HepG2 (cell line): Measurements from ENCODE around the gene MYO5A. TPM values are rescaled to one million over a fixed set of nuclear protein-coding genes. Genes with fewer than 3 reads are reported as not detected.

Experiments used
- CENPT ChIP-seq: sonication (generic); formaldehyde crosslinking; IDR thresholded peaks from 2 replicates; pipeline ENCODE4 v1.8.0; 2022; ENCODE audit warnings: low read depth, mild to moderate bottlenecking, moderate library complexity, missing genetic modification reagents
- KLF6 ChIP-seq: IDR thresholded peaks from 2 replicates; pipeline ENCODE4 v1.8.0; 2016; ENCODE audit warnings: missing biosample characterization, missing genetic modification reagents
- MAFF ChIP-seq: IDR thresholded peaks from 2 replicates; pipeline ENCODE4 v1.6.1; 2011; ENCODE audit warnings: low read depth, low read length, improper control_type of control experiment
- NR2F6 ChIP-seq, 2 experiments: IDR thresholded peaks; 2 replicates each; pipeline ENCODE4 v1.6.1; 2016; ENCODE audit warnings: antibody characterized with exemption in 1 of 2, mild to moderate bottlenecking in 1 of 2
- RFX1 ChIP-seq: fragments of 450-650 bp; IDR thresholded peaks from 2 replicates; pipeline ENCODE4 v1.6.1; 2017
- SIX1 ChIP-seq: sonication (generic); formaldehyde crosslinking; IDR thresholded peaks from 2 replicates; pipeline ENCODE4 v1.4.0; 2020; ENCODE audit warnings: missing genetic modification reagents, borderline replicate concordance
- TEAD3 ChIP-seq: optimal IDR thresholded peaks from 2 replicates; pipeline ENCODE3; 2016; ENCODE audit warnings: borderline replicate concordance
- ZKSCAN1 ChIP-seq: fragments of 150-350 bp; IDR thresholded peaks from 2 replicates; pipeline ENCODE4 v1.6.1; 2014; ENCODE audit warnings: low read length
- ZNF17 ChIP-seq: sonication (generic); formaldehyde crosslinking; IDR thresholded peaks from 2 replicates; pipeline ENCODE4 v1.5.0; 2020; ENCODE audit warnings: mild to moderate bottlenecking, missing genetic modification reagents
- ZNF431 ChIP-seq: sonication (generic); formaldehyde crosslinking; IDR thresholded peaks from 2 replicates; pipeline ENCODE4 v1.9.0; 2022; ENCODE audit warnings: missing genetic modification reagents, low read depth, mild to moderate bottlenecking, borderline replicate concordance
- ZNF432 ChIP-seq: sonication (generic); formaldehyde crosslinking; IDR thresholded peaks from 2 replicates; pipeline ENCODE4 v1.5.0; 2020; ENCODE audit warnings: missing genetic modification reagents, mild to moderate bottlenecking, borderline replicate concordance
- ZNF589 ChIP-seq: sonication (generic); formaldehyde crosslinking; conservative IDR thresholded peaks from 2 replicates; pipeline ENCODE4 v1.8.0; 2022; ENCODE audit warnings: mild to moderate bottlenecking, moderate library complexity, missing genetic modification reagents
- ZNF607 ChIP-seq: sonication (generic); formaldehyde crosslinking; IDR thresholded peaks from 2 replicates; pipeline ENCODE4 v1.5.1; 2020; ENCODE audit warnings: missing genetic modification reagents, mild to moderate bottlenecking, borderline replicate concordance
- ZNF619 ChIP-seq: sonication (generic); formaldehyde crosslinking; IDR thresholded peaks from 2 replicates; pipeline ENCODE4 v1.4.0; 2020; ENCODE audit warnings: mild to moderate bottlenecking, missing genetic modification reagents
- polyA plus RNA-seq, 8 experiments: library from polyadenylated mRNA; depleted of rRNA in 3 of 8; stranded (reverse) in 7 of 8; unstranded in 1 of 8; fragments of >200 nt; fragmentation: Illumina TruSeq in 4 of 8; extraction: Trizol in 4 of 8; gene quantifications; 2 replicates each; pipeline versions ENCODE4 v1.2.1 to v1.2.3, GENCODE V29; 2011 to 2016; ENCODE audit warnings: low read depth in 4 of 8, missing spikeins in 1 of 8, mixed read lengths in 1 of 8; ENCODE audit not compliant: insufficient read depth in 1 of 8
- total RNA-seq, 5 experiments: library from RNA; depleted of rRNA; stranded (reverse); fragments of >200 nt; fragmentation: Illumina TruSeq; extraction: Trizol; gene quantifications; 2 replicates each; pipeline ENCODE4 v1.2.3, GENCODE V29; 2016; ENCODE audit warnings: low read depth in 1 of 5
- TF ChIP-seq, protein P1 (sequence below): sonication (generic); formaldehyde crosslinking; conservative IDR thresholded peaks from 2 replicates; pipeline ENCODE4 v1.4.0; 2020; ENCODE audit warnings: mild to moderate bottlenecking, missing genetic modification reagents, moderate library complexity
- TF ChIP-seq, protein P2 (sequence below): sonication (generic); formaldehyde crosslinking; IDR thresholded peaks from 2 replicates; pipeline ENCODE4 v1.4.0; 2020; ENCODE audit warnings: missing genetic modification reagents, mild to moderate bottlenecking, borderline replicate concordance
- TF ChIP-seq, protein P3 (sequence below): sonication (generic); formaldehyde crosslinking; IDR thresholded peaks from 2 replicates; pipeline ENCODE4 v1.5.0; 2020; ENCODE audit warnings: mild to moderate bottlenecking, missing genetic modification reagents

MYO5A gene
- total and polyA plus RNA-seq, 2 of the 13 experiments (the other 11 are each of a cell fraction or from before 2014, with no cell fraction given), result 2.8 to 4.8 TPM

DNA sequence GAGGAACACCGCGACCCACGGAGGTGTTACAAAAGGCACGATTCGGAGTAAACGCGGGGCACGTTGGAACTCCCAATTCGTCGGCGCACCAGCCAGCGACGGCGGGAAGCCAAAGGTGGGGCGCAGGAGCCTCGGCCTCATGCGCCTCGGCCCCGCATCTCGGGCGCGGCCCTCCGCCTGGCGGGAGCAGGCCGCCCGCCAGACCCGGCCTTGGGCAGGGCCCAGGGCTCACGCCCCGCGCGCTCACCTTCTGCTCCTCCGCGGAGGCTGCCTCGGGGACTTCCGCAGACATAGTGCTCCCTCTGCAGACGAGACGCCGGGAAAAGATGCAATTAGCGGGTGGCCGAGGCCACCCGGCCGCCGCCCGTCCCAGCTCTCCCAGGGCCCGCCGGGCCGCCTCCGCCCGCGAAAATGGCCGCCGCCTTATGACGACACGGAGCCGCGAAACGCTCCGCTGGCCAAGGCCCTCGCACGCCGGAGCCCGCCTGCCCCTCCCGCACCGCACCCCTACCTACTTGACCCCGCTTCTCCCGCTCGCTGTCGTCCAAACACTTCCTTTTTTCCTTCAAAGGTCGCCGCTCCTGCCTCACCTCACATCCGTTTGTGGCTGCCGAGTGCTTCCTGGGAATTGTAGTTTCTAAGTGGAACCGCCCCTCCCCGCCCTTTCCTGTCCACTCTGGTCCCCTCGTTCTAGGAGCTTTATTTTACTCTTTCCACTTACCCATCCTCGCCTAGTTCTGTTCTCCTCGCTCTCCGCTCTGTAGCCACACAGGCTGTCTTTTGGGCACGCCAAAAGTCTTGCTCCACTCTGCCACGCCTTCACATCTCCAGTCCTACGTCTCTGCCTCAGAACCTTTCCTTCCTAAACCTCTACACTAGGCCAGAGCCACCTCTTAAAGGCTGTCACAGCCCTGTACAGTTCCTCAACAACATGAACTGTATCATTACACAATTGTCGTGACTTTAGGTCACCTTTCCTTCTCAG lies 40.2 kb upstream of the MYO5A start, which contains the start of gene ARPP19 (continued):
- TF ChIP-seq, protein P1, sequence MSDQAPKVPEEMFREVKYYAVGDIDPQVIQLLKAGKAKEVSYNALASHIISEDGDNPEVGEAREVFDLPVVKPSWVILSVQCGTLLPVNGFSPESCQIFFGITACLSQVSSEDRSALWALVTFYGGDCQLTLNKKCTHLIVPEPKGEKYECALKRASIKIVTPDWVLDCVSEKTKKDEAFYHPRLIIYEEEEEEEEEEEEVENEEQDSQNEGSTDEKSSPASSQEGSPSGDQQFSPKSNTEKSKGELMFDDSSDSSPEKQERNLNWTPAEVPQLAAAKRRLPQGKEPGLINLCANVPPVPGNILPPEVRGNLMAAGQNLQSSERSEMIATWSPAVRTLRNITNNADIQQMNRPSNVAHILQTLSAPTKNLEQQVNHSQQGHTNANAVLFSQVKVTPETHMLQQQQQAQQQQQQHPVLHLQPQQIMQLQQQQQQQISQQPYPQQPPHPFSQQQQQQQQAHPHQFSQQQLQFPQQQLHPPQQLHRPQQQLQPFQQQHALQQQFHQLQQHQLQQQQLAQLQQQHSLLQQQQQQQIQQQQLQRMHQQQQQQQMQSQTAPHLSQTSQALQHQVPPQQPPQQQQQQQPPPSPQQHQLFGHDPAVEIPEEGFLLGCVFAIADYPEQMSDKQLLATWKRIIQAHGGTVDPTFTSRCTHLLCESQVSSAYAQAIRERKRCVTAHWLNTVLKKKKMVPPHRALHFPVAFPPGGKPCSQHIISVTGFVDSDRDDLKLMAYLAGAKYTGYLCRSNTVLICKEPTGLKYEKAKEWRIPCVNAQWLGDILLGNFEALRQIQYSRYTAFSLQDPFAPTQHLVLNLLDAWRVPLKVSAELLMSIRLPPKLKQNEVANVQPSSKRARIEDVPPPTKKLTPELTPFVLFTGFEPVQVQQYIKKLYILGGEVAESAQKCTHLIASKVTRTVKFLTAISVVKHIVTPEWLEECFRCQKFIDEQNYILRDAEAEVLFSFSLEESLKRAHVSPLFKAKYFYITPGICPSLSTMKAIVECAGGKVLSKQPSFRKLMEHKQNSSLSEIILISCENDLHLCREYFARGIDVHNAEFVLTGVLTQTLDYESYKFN, result no peak; the same call in 1 of the 2 replicates
- TF ChIP-seq ZNF619 (CRISPR knock-in tag) (0 out of 2 replicates have a peak, but pooled peaks have one; percentile 68), TEAD3 (CRISPR knock-in tag) (peak; percentile 64), KLF6 (CRISPR knock-in tag) (peak; percentile 96), NR2F6 (IDR thresholded peaks at IDR 0.05) (peak; percentile 42; the same call in 1 of the 2 replicates), NR2F6 (CRISPR knock-in tag; IDR thresholded peaks at IDR 0.05) (peak; percentile 84; the same call in 1 of the 2 replicates), RFX1 (no peak), ZNF17 (CRISPR knock-in tag) (no peak; the same call in 1 of the 2 replicates), SIX1 (no peak), MAFF (no peak), ZNF431 (CRISPR knock-in tag) (peak; percentile 86; the same call in 1 of the 2 replicates), ZKSCAN1 (no peak), ZNF432 (no peak), ZNF589 (CRISPR knock-in tag) (no peak), ZNF607 (CRISPR knock-in tag) (peak; percentile 76; the same call in 1 of the 2 replicates), CENPT (CRISPR knock-in tag) (no peak)
- TF ChIP-seq, protein P2, sequence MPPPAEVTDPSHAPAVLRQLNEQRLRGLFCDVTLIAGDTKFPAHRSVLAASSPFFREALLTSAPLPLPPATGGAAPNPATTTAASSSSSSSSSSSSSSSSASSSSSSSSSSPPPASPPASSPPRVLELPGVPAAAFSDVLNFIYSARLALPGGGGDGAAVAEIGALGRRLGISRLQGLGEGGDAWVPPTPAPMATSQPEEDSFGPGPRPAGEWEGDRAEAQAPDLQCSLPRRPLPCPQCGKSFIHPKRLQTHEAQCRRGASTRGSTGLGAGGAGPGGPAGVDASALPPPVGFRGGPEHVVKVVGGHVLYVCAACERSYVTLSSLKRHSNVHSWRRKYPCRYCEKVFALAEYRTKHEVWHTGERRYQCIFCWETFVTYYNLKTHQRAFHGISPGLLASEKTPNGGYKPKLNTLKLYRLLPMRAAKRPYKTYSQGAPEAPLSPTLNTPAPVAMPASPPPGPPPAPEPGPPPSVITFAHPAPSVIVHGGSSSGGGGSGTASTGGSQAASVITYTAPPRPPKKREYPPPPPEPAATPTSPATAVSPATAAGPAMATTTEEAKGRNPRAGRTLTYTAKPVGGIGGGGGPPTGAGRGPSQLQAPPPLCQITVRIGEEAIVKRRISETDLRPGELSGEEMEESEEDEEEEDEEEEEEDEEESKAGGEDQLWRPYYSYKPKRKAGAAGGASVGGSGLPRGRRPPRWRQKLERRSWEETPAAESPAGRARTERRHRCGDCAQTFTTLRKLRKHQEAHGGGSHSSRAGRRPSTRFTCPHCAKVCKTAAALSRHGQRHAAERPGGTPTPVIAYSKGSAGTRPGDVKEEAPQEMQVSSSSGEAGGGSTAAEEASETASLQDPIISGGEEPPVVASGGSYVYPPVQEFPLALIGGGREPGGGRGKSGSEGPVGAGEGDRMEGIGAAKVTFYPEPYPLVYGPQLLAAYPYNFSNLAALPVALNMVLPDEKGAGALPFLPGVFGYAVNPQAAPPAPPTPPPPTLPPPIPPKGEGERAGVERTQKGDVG (CRISPR knock-in tag), result no peak
- TF ChIP-seq, protein P3, sequence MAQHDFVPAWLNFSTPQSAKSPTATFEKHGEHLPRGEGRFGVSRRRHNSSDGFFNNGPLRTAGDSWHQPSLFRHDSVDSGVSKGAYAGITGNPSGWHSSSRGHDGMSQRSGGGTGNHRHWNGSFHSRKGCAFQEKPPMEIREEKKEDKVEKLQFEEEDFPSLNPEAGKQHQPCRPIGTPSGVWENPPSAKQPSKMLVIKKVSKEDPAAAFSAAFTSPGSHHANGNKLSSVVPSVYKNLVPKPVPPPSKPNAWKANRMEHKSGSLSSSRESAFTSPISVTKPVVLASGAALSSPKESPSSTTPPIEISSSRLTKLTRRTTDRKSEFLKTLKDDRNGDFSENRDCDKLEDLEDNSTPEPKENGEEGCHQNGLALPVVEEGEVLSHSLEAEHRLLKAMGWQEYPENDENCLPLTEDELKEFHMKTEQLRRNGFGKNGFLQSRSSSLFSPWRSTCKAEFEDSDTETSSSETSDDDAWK (CRISPR knock-in tag), result no peak
